ENCODE measurements around the gene RPL10A.

DNA sequence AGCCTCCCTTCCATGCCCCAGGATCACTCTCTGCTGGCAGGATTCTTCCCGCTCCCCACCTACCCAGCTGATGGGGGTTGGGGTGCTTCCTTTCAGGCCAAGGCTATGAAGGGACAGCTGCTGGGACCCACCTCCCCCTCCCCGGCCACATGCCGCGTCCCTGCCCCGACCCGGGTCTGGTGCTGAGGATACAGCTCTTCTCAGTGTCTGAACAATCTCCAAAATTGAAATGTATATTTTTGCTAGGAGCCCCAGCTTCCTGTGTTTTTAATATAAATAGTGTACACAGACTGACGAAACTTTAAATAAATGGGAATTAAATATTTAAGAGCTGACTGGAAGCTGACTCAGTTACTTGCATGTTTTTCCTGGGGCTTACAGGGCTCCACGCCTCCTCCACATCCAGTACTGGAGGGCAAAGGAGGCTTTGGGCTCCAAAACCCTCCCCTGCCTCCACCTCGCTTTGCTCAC lies 40.3 kb upstream of the RPL10A start:
- TF ChIP-seq, protein P1, sequence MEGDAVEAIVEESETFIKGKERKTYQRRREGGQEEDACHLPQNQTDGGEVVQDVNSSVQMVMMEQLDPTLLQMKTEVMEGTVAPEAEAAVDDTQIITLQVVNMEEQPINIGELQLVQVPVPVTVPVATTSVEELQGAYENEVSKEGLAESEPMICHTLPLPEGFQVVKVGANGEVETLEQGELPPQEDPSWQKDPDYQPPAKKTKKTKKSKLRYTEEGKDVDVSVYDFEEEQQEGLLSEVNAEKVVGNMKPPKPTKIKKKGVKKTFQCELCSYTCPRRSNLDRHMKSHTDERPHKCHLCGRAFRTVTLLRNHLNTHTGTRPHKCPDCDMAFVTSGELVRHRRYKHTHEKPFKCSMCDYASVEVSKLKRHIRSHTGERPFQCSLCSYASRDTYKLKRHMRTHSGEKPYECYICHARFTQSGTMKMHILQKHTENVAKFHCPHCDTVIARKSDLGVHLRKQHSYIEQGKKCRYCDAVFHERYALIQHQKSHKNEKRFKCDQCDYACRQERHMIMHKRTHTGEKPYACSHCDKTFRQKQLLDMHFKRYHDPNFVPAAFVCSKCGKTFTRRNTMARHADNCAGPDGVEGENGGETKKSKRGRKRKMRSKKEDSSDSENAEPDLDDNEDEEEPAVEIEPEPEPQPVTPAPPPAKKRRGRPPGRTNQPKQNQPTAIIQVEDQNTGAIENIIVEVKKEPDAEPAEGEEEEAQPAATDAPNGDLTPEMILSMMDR (IDR thresholded peaks at IDR 0.05; ENCODE audit: low read depth, low read length, poor library complexity, severe bottlenecking), result no peak
- TF ChIP-seq EZH2phosphoT487 (IDR thresholded peaks at IDR 0.05; ENCODE audit: borderline replicate concordance, low read length), result no peak

Data from DOHH2 (cell line).